HG03432 (cell line): ENCODE data around the gene VSIG1.

Source experiments
- ATAC-seq: cut with Tn5 transposase; IDR thresholded peaks from one replicate; pipeline ENCODE4 v1.9.1; 2021; ENCODE audit warnings: mild to moderate bottlenecking, moderate library complexity; ENCODE audit not compliant: unreplicated experiment

The VSIG1 gene

GRCh38 chrX:108044554-108045256, at the start of gene VSIG1:
Gene VSIG1, plus strand, starts transcription at chrX:108045065. Its CDS starts 66 bp downstream, at chrX:108045131.
- no peak for ATAC-seq

- no peak for ATAC-seq
Observed at GRCh38 chrX:107996124-107996523, 48.7 kb upstream of the VSIG1 start.

- ATAC-seq: peak; percentile 55
Observed at GRCh38 chrX:108000751-108001150, 44.1 kb upstream of the VSIG1 start.

GRCh38 chrX:108001218-108001814, 43.5 kb upstream of the VSIG1 start:
- peak; percentile 90 for ATAC-seq

- no peak for ATAC-seq
Observed at GRCh38 chrX:108018656-108019381, 26.0 kb upstream of the VSIG1 start.

- no peak for ATAC-seq
Observed at GRCh38 chrX:108019382-108019875, 25.4 kb upstream of the VSIG1 start.

- ATAC-seq: peak; percentile 65
Observed at GRCh38 chrX:108020631-108021030, 24.2 kb upstream of the VSIG1 start.

GRCh38 chrX:108022491-108023089, 22.3 kb upstream of the VSIG1 start:
- no peak for ATAC-seq

- ATAC-seq: no peak
Observed at GRCh38 chrX:108025376-108025775, 19.5 kb upstream of the VSIG1 start.

- no peak for ATAC-seq
Observed at GRCh38 chrX:108025954-108026600, 18.8 kb upstream of the VSIG1 start.

GRCh38 chrX:108028854-108029253, 16.0 kb upstream of the VSIG1 start:
- ATAC-seq: no peak

- ATAC-seq: peak; percentile 80
Observed at GRCh38 chrX:108029928-108030711, 14.7 kb upstream of the VSIG1 start.

GRCh38 chrX:108032944-108033343, 11.9 kb upstream of the VSIG1 start:
- ATAC-seq: no peak

- ATAC-seq: no peak
Observed at GRCh38 chrX:108033890-108034289, 11.0 kb upstream of the VSIG1 start.

- ATAC-seq: no peak
Observed at GRCh38 chrX:108034725-108035124, 10.1 kb upstream of the VSIG1 start.

- no peak for ATAC-seq
Observed at GRCh38 chrX:108036298-108036973, 8.4 kb upstream of the VSIG1 start.

- no peak for ATAC-seq
Observed at GRCh38 chrX:108049649-108050048, 4.8 kb downstream of the VSIG1 start.

- ATAC-seq: no peak
Observed at GRCh38 chrX:108053218-108053617, 8.4 kb downstream of the VSIG1 start.

GRCh38 chrX:108055546-108055945, 10.7 kb downstream of the VSIG1 start:
- no peak for ATAC-seq

GRCh38 chrX:108059801-108060200, 14.9 kb downstream of the VSIG1 start:
- no peak for ATAC-seq
